HG03103 (cell line): Measurements from ENCODE around the gene EXOC3L4.
"Not testable (repeated sequence)": the region's sequence is repeated elsewhere in the genome, so short reads cannot be mapped to it uniquely, and the experiment has no call there.

Source experiments
- ATAC-seq: cut with Tn5 transposase; IDR thresholded peaks from one replicate; pipeline ENCODE4 v1.9.1; 2021; ENCODE audit warnings: low read depth; ENCODE audit not compliant: unreplicated experiment

EXOC3L4 gene

GRCh38 chr14:103118018-103118662, 23.6 kb downstream of the EXOC3L4 start:
- no peak for ATAC-seq

- no peak for ATAC-seq
Observed at GRCh38 chr14:103118663-103119404, 24.3 kb downstream of the EXOC3L4 start.

DNA sequence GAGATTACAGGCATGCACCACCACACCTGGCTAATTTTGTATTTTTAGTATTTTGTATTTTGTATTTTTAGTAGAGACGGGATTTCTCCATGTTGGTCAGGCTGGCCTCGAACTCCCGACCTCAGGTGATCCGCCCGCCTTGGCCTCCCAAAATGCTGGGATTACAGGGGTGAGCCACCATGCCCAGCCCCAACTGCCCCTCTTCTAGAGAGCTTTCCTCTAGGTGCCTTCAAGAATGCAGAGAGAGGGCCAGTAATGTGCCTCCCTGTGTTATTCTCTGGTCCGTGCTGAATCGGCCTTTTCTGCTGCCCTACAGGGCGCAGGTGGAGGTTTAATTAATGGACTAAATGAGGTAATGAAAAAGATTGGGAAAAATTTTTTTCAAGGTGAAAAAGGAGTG, 25.0 kb downstream of the EXOC3L4 start:
- ATAC-seq: not testable (repeated sequence)

GRCh38 chr14:103121121-103121845, 26.8 kb downstream of the EXOC3L4 start:
- ATAC-seq: no peak

GRCh38 chr14:103121846-103122584, 27.5 kb downstream of the EXOC3L4 start:
- ATAC-seq: no peak

DNA sequence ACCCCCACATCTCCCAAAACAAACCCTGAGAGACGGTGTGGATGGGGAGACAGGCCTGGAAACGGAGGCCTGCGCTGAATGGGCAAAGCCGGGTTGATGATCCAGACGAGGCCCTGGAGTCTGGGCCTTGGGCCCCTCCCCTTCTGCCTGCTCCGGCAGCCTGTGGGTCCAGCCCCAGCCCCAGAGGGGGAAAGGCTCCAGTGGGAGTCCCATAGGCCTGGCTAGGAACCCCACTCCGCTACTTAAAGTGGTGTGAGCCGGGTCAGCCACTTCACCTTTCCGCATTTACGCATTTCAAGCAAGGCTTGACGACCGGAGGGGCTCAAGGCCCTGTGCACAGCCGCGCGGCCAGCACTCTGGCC, 28.0 kb downstream of the EXOC3L4 start:
- ATAC-seq: no peak

DNA sequence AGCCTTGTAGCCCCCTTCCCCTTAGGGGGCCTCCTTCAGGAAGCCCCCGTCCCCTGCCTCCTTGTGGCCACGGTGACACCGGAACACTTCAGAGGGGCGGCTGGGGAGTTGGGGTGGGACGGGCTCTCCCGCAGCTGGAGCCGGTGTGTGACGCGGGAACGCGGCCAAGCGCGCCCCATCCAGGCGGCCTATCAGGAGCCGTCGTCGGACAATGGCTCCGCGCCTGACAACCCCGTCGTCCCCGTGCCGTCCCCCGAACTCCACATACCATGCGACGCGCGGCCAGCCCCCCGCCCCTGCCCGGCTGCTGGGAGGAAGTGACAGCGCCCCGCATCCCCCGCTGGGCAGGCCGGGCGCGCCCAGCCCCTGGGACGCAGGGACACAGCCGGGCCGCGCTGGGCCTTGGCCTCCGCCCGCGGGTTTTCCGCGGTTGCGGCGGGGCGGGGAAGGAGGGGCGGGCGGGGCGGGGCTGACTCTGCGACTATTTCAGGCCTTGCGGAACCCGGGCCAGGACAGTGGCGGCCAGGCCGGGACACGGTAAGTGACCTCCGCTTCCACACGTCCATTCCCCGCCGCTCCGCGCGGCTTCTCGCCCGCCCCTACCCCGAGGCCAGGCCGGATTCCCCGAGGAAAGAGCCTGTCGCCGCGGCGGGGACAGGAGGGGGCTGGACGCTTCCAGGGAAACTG, 28.6 kb downstream of the EXOC3L4 start, which contains the start of gene TNFAIP2:
TNFAIP2 (plus strand) TSS at position 515 of the 687 bp plus-strand sequence. CDS start 2,997 bp downstream, outside the sequence.
- no peak for ATAC-seq

DNA sequence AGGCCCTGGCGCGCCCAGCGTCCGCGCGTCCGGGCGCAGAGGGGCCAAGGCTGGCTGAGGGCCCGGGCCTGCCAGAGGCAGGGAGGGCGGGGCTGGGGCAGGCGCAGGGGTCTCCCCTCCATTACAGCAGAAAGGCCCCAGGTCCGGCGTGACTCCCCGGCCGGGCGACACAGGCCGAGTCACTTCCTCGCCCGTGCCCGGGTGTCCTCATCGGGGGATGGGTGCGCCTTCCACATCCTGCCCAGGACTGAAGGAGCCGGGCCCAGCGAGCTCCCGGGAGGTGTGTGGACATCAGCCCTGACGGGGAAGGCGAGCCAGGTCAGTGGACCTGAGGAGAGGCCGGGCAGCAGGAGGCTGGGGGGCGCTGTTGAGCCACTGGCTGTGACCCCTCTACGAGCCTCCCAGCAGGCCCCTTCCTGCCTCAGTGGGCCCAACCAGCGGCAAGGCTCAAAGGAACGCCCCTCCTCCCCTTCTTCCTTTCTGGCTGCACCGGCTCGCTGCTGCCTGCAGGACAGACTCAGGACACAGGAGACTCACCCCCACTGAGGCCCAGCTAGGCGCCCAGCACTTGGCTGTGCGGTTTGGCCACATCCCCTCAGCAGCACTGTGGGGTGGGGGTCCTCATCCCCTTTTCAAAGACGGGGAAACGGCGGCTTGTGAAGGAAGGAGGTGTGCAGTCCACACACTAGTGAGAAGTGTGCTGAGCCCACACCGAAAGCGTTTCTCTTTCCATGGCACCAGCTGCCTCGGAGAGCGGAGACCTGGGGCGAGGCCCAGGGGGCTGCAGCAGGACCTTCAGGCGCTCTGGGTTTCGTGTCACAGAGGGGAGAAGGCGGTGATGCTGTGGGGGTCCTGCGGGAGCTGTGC, 29.3 kb downstream of the EXOC3L4 start:
- no peak for ATAC-seq

GRCh38 chr14:103124501-103125001, 30.0 kb downstream of the EXOC3L4 start:
- ATAC-seq: no peak

DNA sequence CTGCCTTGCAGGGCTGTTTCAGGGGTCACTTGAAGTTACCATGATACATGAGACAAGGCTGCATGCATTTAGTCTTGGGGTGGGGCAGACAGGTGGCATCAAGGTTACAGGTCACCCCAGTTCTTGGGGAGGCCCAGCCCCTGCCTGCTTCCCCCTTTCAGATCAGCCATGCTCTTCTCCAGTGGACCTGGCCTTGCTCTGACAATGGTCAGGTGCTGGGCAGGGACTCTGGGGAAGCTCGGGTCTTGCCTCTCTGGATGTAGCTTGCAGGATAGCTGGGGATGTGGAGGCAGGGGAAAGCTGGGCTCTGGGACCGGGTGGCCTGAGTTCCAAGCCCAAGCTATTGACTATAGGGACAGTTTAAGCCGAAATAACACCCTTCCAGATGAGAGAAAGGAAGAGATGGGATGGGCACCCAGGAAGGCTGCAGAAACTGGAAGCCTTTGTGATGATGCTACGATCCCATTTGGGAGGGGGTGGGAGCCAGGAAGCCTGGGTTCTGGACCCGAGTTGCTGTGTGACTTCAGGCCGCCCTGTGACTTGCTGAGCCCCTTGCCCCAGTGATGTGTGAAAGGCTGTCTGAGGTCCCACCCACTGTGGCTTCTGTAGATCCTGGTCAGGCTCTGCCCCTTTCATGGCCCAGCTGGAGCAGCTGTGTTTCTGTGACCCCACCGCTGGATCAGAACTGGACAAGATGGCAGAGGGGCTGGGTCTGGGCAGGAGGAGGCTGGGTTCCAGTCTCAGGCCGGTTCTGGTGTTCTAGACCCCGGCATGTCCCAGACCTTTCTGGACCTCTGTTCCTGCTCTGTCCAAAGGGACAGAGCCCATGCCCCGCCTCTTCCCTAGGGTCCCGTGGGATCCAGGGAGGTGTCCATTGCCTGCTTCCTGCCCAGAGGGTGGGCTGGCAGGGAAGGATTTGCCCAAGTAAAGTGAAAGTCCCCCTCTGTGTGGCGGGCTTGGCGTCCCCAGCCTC, 30.9 kb downstream of the EXOC3L4 start:
- no peak for ATAC-seq

- no peak for ATAC-seq
Observed at GRCh38 chr14:103126088-103126872, 31.8 kb downstream of the EXOC3L4 start.

DNA sequence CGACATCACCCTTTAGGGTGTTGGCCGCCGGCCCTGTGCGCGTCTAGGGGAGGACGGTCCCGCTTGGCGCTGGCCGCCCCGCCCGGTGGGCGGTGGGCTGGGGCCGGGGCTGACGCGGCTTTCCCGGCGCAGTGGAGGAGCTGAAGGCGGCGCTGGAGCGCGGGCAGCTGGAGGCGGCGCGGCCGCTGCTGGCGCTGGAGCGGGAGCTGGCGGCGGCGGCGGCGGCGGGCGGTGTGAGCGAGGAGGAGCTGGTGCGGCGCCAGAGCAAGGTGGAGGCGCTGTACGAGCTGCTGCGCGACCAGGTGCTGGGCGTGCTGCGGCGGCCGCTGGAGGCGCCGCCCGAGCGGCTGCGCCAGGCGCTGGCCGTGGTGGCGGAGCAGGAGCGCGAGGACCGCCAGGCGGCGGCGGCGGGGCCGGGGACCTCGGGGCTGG, 32.4 kb downstream of the EXOC3L4 start:
- ATAC-seq: no peak

DNA sequence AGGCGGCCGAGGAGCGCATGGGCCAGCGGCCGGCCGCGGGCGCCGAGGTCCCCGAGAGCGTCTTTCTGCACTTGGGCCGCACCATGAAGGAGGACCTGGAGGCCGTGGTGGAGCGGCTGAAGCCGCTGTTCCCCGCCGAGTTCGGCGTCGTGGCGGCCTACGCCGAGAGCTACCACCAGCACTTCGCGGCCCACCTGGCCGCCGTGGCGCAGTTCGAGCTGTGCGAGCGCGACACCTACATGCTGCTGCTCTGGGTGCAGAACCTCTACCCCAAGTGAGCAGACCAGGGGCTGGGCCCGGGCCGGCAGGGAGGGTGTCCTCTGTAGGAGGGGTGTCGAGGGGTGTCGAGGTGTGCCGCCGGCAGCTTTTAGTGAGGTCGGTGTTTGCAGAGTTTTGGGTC, 32.8 kb downstream of the EXOC3L4 start:
- ATAC-seq: no peak

DNA sequence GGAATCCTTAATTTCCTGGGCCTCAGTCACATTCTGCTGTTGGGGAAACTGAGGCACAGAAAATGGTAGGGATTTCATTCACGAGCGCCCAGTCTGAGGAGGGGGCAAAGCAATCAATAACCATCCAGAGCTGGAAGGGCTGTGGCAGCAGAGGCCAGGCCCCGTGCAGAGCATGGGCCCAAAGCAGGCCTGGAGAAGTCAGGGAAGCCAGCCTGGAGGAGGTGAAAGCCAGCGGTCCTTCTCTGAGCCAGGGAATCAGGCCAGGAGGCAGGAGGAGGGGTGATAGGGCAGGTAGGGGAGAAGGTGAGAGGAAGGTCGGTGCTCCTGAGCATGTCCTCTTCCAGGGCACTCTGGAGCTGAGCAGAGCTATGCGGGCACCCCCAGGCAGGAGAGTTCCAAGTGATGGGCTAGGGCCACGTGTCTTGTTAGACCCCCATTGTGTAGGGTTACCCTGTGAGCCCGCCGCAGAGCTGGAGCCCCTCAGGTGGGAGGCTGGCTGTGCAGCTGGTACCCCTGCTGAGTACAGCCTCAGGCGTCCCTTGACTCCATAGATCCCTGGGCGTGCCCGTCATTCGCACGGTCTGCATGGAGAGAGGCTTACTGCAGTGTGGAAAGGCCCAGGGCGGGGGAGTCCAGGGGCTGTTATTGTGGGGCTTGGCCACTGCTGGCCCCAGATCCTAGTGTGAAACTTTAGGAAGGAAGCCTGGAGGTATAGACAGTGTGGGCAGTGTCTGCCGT, 33.5 kb downstream of the EXOC3L4 start:
- ATAC-seq: no peak

DNA sequence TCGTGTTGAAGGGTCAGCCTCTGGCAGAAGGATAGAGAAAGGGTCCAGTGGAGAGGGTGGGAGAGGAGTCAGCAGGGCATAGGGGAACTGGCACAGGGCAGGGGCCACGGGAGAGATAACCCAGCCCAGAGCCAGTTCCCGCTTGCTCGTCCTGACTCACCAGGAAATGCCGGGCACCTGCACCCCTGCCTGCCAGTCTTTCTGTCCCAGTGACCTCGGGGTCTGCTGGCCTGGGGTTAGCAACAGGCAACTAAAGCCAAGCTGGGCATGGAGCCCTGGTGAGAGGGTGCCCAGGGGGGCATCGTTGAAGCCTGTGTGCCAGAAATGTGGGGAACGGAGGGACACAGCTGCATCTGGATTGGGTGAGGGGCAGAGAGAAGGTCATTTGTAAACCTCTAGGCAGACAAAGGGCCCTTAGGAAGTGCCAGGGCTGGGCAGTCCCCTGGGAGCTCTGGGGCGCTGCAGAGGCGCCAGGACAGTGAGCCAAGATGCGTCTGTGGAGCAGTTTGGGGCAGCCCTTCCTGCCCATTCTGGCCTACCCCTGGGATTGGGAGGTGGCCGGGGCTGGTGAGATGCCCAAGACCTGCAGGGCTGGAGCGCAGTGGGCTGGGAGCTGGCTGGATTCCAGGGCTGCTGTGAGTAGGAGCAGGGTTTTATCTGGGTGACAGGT, 34.2 kb downstream of the EXOC3L4 start:
- no peak for ATAC-seq
